Germinal center (tissue), 1 donor: Measurements from ENCODE around the gene BIN1.

Experiments
- DNase-seq: peaks from one replicate; pipeline ENCODE4 v3.0.0; 2012; ENCODE audit warnings: mixed read lengths, low spot score

BIN1 gene

GRCh38 chr2:127057371-127058245 lies 49.3 kb downstream of the BIN1 start:
- no peak for DNase-seq

GRCh38 chr2:127056631-127057370 lies 50.2 kb downstream of the BIN1 start:
- DNase-seq: no peak

GRCh38 chr2:127056086-127056485 lies 50.9 kb downstream of the BIN1 start:
- DNase-seq: no peak

GRCh38 chr2:127055786-127056076 lies 51.2 kb downstream of the BIN1 start:
- DNase-seq: no peak

GRCh38 chr2:127054996-127055785 lies 51.8 kb downstream of the BIN1 start:
- no peak for DNase-seq

- DNase-seq: no peak
Measured at GRCh38 chr2:127054604-127054930, 52.4 kb downstream of the BIN1 start.

- DNase-seq: no peak
Measured at GRCh38 chr2:127053731-127054603, 53.0 kb downstream of the BIN1 start.

- DNase-seq: no peak
Measured at GRCh38 chr2:127052771-127053691, 53.9 kb downstream of the BIN1 start.

GRCh38 chr2:127052057-127052770 lies 54.7 kb downstream of the BIN1 start:
- no peak for DNase-seq

GRCh38 chr2:127051116-127052056 lies 55.6 kb downstream of the BIN1 start:
- no peak for DNase-seq

- no peak for DNase-seq
Measured at GRCh38 chr2:127050803-127051115, 56.2 kb downstream of the BIN1 start.

GRCh38 chr2:127049927-127050802 lies 56.8 kb downstream of the BIN1 start:
- peak; percentile 83 for DNase-seq

- DNase-seq: no peak
Measured at GRCh38 chr2:127048969-127049897, 57.7 kb downstream of the BIN1 start.

GRCh38 chr2:127048618-127048935 lies 58.4 kb downstream of the BIN1 start:
- no peak for DNase-seq

- no peak for DNase-seq
Measured at GRCh38 chr2:127047716-127048617, 59.0 kb downstream of the BIN1 start.

- DNase-seq: no peak
Measured at GRCh38 chr2:127047054-127047453, 59.9 kb downstream of the BIN1 start.
